Activated T-cell treated with anti-CD3 and anti-CD28 coated beads for 1 hour (primary cell): ENCODE data around the gene MYBPHL.

Experiments used
- DNase-seq: peaks from one replicate; pipeline ENCODE4 v3.0.0-alpha.2; 2020; ENCODE audit warnings: low read depth

Gene MYBPHL

GRCh38 chr1:109264379-109264755, 42.4 kb downstream of the MYBPHL start:
- no peak for DNase-seq

GRCh38 chr1:109263597-109264378, 43.0 kb downstream of the MYBPHL start:
- DNase-seq = peak; percentile 68

- no peak for DNase-seq
Observed at GRCh38 chr1:109263234-109263596, 43.6 kb downstream of the MYBPHL start.

GRCh38 chr1:109262231-109263055, 44.4 kb downstream of the MYBPHL start:
- DNase-seq = no peak

GRCh38 chr1:109261578-109261977, 45.2 kb downstream of the MYBPHL start:
- no peak for DNase-seq

- DNase-seq = no peak
Observed at GRCh38 chr1:109261006-109261405, 45.8 kb downstream of the MYBPHL start.

GRCh38 chr1:109259674-109260557, 46.9 kb downstream of the MYBPHL start:
- no peak for DNase-seq

- no peak for DNase-seq
Observed at GRCh38 chr1:109258481-109259466, 48.0 kb downstream of the MYBPHL start.

GRCh38 chr1:109257682-109258421, 49.0 kb downstream of the MYBPHL start:
- DNase-seq = no peak

- DNase-seq = no peak
Observed at GRCh38 chr1:109256971-109257681, 49.7 kb downstream of the MYBPHL start.

- no peak for DNase-seq
Observed at GRCh38 chr1:109256085-109256484, 50.7 kb downstream of the MYBPHL start.

- DNase-seq = no peak
Observed at GRCh38 chr1:109255678-109256077, 51.1 kb downstream of the MYBPHL start.

- DNase-seq = no peak
Observed at GRCh38 chr1:109255097-109255651, 51.6 kb downstream of the MYBPHL start.

- no peak for DNase-seq
Observed at GRCh38 chr1:109254621-109255096, 52.2 kb downstream of the MYBPHL start.

- DNase-seq = no peak
Observed at GRCh38 chr1:109253803-109254620, 52.8 kb downstream of the MYBPHL start.

GRCh38 chr1:109252893-109253802, 53.7 kb downstream of the MYBPHL start:
- DNase-seq = no peak

- no peak for DNase-seq
Observed at GRCh38 chr1:109252167-109252892, 54.5 kb downstream of the MYBPHL start.
